OCI-LY1 (cell line): ENCODE data around the gene WDFY2.

Experiments used
- H2AFZ ChIP-seq: fragments of 200-600 bp; sonication (generic), shearing (Covaris generic); 2 replicates; pipeline ENCODE4 v1.6.0; 2014; ENCODE audit warnings: antibody characterized with exemption, mild to moderate bottlenecking, low read length
- H3F3A ChIP-seq: fragments of 200-600 bp; sonication (generic), shearing (Covaris generic); 2 replicates; pipeline ENCODE4 v1.6.0; 2014; ENCODE audit warnings: mild to moderate bottlenecking, antibody characterized with exemption, low read length, moderate library complexity; ENCODE audit not compliant: insufficient read depth
- H3K27ac ChIP-seq: fragments of 200-600 bp; sonication (generic); 2 replicates; pipeline ENCODE4 v1.5.1; 2014; ENCODE audit warnings: low read length, mixed run types, mild to moderate bottlenecking, low read depth; ENCODE audit not compliant: poor library complexity, severe bottlenecking
- H3K27me3 ChIP-seq: fragments of 200-600 bp; sonication (generic); 2 replicates; pipeline ENCODE4 v1.6.0; 2014; ENCODE audit warnings: antibody characterized with exemption, mild to moderate bottlenecking, low read length, moderate library complexity; ENCODE audit not compliant: insufficient read depth
- H3K36me3 ChIP-seq: fragments of 200-600 bp; sonication (generic); 2 replicates; pipeline ENCODE4 v1.6.1; 2014; ENCODE audit warnings: mild to moderate bottlenecking, antibody characterized with exemption, low read length, moderate library complexity, mixed read lengths; ENCODE audit not compliant: insufficient read depth
- H3K4me1 ChIP-seq: fragments of 200-600 bp; sonication (generic); 2 replicates; pipeline ENCODE4 v1.5.1; 2014; ENCODE audit warnings: mild to moderate bottlenecking, low read length, moderate library complexity; ENCODE audit not compliant: insufficient read depth, severe bottlenecking
- H3K4me2 ChIP-seq: fragments of 200-600 bp; sonication (generic), shearing (Covaris generic); 2 replicates; pipeline ENCODE4 v1.6.1; 2014; ENCODE audit warnings: low read length
- H3K4me3 ChIP-seq: fragments of 200-600 bp; sonication (generic); 2 replicates; pipeline ENCODE4 v1.5.1; 2014; ENCODE audit warnings: low read length, low read depth, mild to moderate bottlenecking, mixed read lengths; ENCODE audit not compliant: poor library complexity, severe bottlenecking
- H3K79me2 ChIP-seq: fragments of 200-600 bp; shearing (Covaris generic); 2 replicates; pipeline ENCODE4 v1.6.1; 2016; ENCODE audit warnings: mixed run types, low read length, mixed read lengths; ENCODE audit not compliant: insufficient read depth
- H3K9ac ChIP-seq: fragments of 200-600 bp; sonication (generic), shearing (Covaris generic); 2 replicates; pipeline ENCODE4 v1.6.1; 2014; ENCODE audit warnings: mild to moderate bottlenecking, low read length, mixed read lengths
- H3K9me2 ChIP-seq: fragments of 200-600 bp; sonication (generic), shearing (Covaris generic); 2 replicates; pipeline ENCODE4 v1.6.1; 2014; ENCODE audit warnings: low read depth, mild to moderate bottlenecking, low read length, mixed read lengths
- H3K9me3 ChIP-seq: fragments of 200-600 bp; shearing (Covaris generic); 2 replicates; pipeline ENCODE4 v1.6.1; 2014; ENCODE audit warnings: low read length, mixed read lengths
- H4K20me1 ChIP-seq: fragments of 200-600 bp; sonication (generic), shearing (Covaris generic); 2 replicates; pipeline ENCODE4 v1.6.0; 2016; ENCODE audit warnings: mild to moderate bottlenecking, low read length; ENCODE audit not compliant: insufficient read depth
- EZH2 ChIP-seq: fragments of 200-600 bp; sonication (generic), shearing (Covaris generic); IDR thresholded peaks from 2 replicates; pipeline ENCODE4 v1.8.0; 2017; ENCODE audit warnings: borderline replicate concordance, mixed run types, mild to moderate bottlenecking, antibody characterized with exemption, low read length, moderate library complexity, mixed read lengths
- TF ChIP-seq, protein P1 (sequence below): fragments of 200-600 bp; sonication (generic), shearing (Covaris generic); IDR thresholded peaks from 2 replicates; pipeline ENCODE4 v1.5.1; 2017; ENCODE audit warnings: mild to moderate bottlenecking, antibody characterized with exemption, low read length, moderate library complexity, mixed read lengths

WDFY2 gene

DNA sequence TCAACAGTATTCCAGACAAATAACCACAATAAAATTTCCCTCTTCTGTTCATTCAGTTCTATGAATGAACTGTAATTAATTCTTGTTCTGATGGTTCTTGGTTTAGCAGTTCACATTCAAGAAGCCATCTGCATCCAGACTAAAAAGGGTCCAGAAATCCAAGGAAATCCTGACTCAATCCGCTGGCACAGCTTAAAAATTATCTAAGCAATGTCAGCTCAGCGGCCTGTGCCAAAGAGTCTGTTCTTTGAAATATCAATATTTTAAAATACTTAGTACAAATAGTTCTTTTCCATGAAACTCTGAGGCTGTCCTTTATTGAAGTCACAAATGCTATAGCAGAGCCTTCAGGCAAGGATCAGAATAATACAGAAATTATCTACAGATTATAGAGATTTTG is 162.5 kb downstream of the WDFY2 start:
- no peak overlapping the region for H3K4me2 ChIP-seq
- H3F3A ChIP-seq = no peaks in the 10 kb centered on the region
- no peak overlapping the region for H2AFZ ChIP-seq
- no peaks in the 10 kb centered on the region for H3K79me2 ChIP-seq
- H3K36me3 ChIP-seq = peaks cover 4% of the 10 kb centered on the region; the same call in 1 of the 2 replicates
- H3K9me3 ChIP-seq = peaks cover 4% of the 10 kb centered on the region; the same call in 1 of the 2 replicates
- no peaks in the 10 kb centered on the region for H3K9me2 ChIP-seq
- no peak overlapping the region for H3K9ac ChIP-seq
- no peaks in the 10 kb centered on the region for H3K27me3 ChIP-seq
- no peak overlapping the region for H3K4me3 ChIP-seq
- TF ChIP-seq EZH2 = no peak
- TF ChIP-seq, protein P1, sequence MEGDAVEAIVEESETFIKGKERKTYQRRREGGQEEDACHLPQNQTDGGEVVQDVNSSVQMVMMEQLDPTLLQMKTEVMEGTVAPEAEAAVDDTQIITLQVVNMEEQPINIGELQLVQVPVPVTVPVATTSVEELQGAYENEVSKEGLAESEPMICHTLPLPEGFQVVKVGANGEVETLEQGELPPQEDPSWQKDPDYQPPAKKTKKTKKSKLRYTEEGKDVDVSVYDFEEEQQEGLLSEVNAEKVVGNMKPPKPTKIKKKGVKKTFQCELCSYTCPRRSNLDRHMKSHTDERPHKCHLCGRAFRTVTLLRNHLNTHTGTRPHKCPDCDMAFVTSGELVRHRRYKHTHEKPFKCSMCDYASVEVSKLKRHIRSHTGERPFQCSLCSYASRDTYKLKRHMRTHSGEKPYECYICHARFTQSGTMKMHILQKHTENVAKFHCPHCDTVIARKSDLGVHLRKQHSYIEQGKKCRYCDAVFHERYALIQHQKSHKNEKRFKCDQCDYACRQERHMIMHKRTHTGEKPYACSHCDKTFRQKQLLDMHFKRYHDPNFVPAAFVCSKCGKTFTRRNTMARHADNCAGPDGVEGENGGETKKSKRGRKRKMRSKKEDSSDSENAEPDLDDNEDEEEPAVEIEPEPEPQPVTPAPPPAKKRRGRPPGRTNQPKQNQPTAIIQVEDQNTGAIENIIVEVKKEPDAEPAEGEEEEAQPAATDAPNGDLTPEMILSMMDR = no peak
- H4K20me1 ChIP-seq = no peaks in the 10 kb centered on the region
- H3K27ac ChIP-seq = no peak overlapping the region
- H3K4me1 ChIP-seq = no peaks in the 10 kb centered on the region

DNA sequence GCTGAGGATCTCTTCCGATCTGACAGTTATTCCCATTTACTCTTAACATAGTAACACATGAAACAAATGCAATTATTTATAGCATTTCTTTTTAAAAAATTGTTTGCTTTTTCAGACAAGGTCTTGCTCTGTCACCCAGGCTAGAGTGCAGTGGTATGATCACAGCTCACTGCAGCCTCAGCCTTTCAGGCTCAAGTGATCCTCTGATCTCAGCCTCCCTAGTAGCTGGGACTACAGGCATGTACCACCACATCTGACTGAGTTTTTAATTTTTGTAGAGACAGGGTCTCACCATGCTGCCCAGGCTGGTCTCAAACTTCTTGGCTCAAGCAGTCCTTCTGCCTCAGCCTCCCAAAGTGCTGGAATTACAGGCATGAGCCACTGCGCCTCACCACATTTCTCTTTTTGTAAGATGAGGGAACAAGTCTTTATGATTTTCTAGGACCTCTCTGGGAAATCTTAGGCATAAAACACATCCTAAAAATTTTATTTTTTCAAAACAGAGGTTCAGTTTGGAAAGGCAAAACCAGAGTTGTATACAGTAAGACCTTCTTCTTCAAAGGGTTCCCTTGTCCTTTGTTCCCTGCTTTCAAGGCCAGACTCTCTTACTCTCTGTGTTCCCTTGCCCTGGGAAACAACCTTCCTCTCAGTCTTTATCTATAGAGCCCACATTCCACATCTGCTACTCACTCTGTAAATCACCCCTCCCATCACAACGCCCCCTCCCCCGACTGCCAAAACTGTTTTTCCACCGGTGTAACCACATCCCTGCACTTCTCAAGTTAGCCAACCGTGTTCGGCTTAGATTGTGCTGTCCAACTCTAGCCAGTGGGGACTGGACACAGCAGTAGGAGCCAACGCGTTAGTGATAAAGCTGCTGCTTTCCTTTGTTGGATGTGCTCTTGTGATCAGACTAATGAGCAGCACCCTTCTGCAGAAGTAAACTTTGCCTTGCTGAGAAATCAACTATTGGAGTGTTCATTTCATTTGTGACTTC is 163.5 kb downstream of the WDFY2 start:
- Histone ChIP-seq H4K20me1 (no peaks in the 10 kb centered on the region), H3K9ac (no peak overlapping the region), H3K4me1 (no peaks in the 10 kb centered on the region), H3K27me3 (no peaks in the 10 kb centered on the region), H3K9me2 (no peaks in the 10 kb centered on the region), H3K36me3 (peaks cover 4% of the 10 kb centered on the region; the same call in 1 of the 2 replicates), H3K4me2 (no peak overlapping the region), H3K79me2 (no peaks in the 10 kb centered on the region), H3K4me3 (no peak overlapping the region), H3K27ac (no peak overlapping the region), H3F3A (no peaks in the 10 kb centered on the region), H3K9me3 (peaks cover 4% of the 10 kb centered on the region; the same call in 1 of the 2 replicates), H2AFZ (no peak overlapping the region)
- TF ChIP-seq, protein P1 = no peak
- no peak for TF ChIP-seq EZH2

DNA sequence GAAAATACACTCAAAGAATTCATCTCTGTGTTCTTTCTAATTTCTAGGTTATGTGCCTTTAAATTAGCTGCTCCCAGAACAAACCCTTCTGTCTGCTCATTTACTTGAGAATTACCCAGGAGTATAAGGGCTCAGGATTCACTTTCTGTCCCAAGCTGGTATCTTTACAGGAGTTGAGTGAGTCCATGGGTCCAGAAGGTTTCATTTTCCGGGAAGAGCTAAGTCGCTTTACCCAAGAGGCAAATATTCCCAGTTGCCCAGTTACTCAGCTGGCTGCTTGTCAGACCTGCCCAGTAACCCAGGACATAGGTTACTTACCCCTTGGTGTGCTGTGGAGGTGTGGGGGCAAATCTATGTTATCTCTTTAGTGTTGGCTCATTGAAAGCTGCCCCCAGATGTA is 172.4 kb downstream of the WDFY2 start:
- TF ChIP-seq, protein P1 = no peak
- no peak for TF ChIP-seq EZH2
- H3F3A ChIP-seq = no peaks in the 10 kb centered on the region
- 0 out of 2 replicates have a peak, but pooled peaks cover 2% of the 10 kb centered on the region for H3K36me3 ChIP-seq

More for the DNA sequence above, 172.4 kb downstream of the WDFY2 start:
- H3K9me2 ChIP-seq = no peaks in the 10 kb centered on the region
- no peaks in the 10 kb centered on the region for H4K20me1 ChIP-seq
- no peaks in the 10 kb centered on the region for H3K79me2 ChIP-seq
- no peak overlapping the region for H2AFZ ChIP-seq
- H3K4me2 ChIP-seq = no peak overlapping the region
- no peak overlapping the region for H3K27ac ChIP-seq
- H3K4me1 ChIP-seq = no peaks in the 10 kb centered on the region
- H3K27me3 ChIP-seq = no peaks in the 10 kb centered on the region
- no peak overlapping the region for H3K4me3 ChIP-seq
- H3K9me3 ChIP-seq = no peaks in the 10 kb centered on the region
- no peak overlapping the region for H3K9ac ChIP-seq
